B cell (primary cell): ENCODE measurements around the gene XAGE2.

Experiments
- CTCF ChIP-seq: fragments of 200-600 bp; IDR thresholded peaks from one replicate; pipeline ENCODE4 v1.8.0; 2022; ENCODE audit warnings: antibody characterized with exemption, mild to moderate bottlenecking
- EZH2 ChIP-seq: IDR thresholded peaks from 2 replicates; pipeline ENCODE4 v1.6.1; 2012; ENCODE audit warnings: borderline replicate concordance, low read depth, mild to moderate bottlenecking, moderate library complexity, low read length; ENCODE audit not compliant: insufficient read depth, poor library complexity, severe bottlenecking

GRCh38 chrX:52378870-52379269, 10.0 kb downstream of the XAGE2 start:
- TF ChIP-seq CTCF (no peak), EZH2 (no peak)
